ENCODE data around the gene TNNI2. TPM values are rescaled to one million over a fixed set of nuclear protein-coding genes. Genes with fewer than 3 reads are reported as not detected.

Gene TNNI2
- polyA plus RNA-seq, 1 donor from 2014 or later: 8.0 TPM

- Mint-ChIP-seq H3K36me3 (peaks cover 4% of the 10 kb centered on the region), H3K27ac (peak overlapping the region in 2 of 3 donors; percentile 5 to 95), H3K9me3 (no peaks in the 10 kb centered on the region), H3K27me3 (peaks cover 1% of the 10 kb centered on the region), H3K4me1 (peaks cover 16 to 30% (median 25%) of the 10 kb centered on the region in 3 donors), H3K4me3 (peak overlapping the region; percentile 96 to 100 (median 98))
Observed at GRCh38 chr11:1854949-1855885, 16.4 kb downstream of the TNNI2 start.

GRCh38 chr11:1855886-1856265 is 17.1 kb downstream of the TNNI2 start:
- peaks cover 4% of the 10 kb centered on the region for H3K36me3 Mint-ChIP-seq
- H3K27ac Mint-ChIP-seq: peak overlapping the region in 2 of 3 donors; percentile 81 to 95
- H3K9me3 Mint-ChIP-seq: no peaks in the 10 kb centered on the region
- peaks cover 10 to 26% (median 23%) of the 10 kb centered on the region in 3 donors for H3K4me1 Mint-ChIP-seq
- H3K27me3 Mint-ChIP-seq: peaks cover 1% of the 10 kb centered on the region
- peak overlapping the region; percentile 92 to 100 (median 98) for H3K4me3 Mint-ChIP-seq

- H3K36me3 Mint-ChIP-seq: peaks cover 4% of the 10 kb centered on the region
- peak overlapping the region in 2 of 3 donors; percentile 81 to 95 for H3K27ac Mint-ChIP-seq
- H3K4me1 Mint-ChIP-seq: peaks cover 6 to 21% (median 17%) of the 10 kb centered on the region in 3 donors
- H3K9me3 Mint-ChIP-seq: no peaks in the 10 kb centered on the region
- peak overlapping the region; percentile 21 to 96 (median 88) for H3K4me3 Mint-ChIP-seq
- peaks cover 1% of the 10 kb centered on the region for H3K27me3 Mint-ChIP-seq
Observed at GRCh38 chr11:1856306-1857005, 17.7 kb downstream of the TNNI2 start.

GRCh38 chr11:1857064-1857463 is 18.3 kb downstream of the TNNI2 start:
- Mint-ChIP-seq H3K36me3 (peaks cover 4% of the 10 kb centered on the region), H3K27ac (no peak overlapping the region), H3K4me3 (peak overlapping the region in 1 of 4 donors; percentile 39), H3K9me3 (no peaks in the 10 kb centered on the region), H3K27me3 (peaks cover 1% of the 10 kb centered on the region), H3K4me1 (peaks cover 6 to 19% (median 15%) of the 10 kb centered on the region in 3 donors)

GRCh38 chr11:1858154-1858553 is 19.4 kb downstream of the TNNI2 start:
- peak overlapping the region in 2 of 4 donors; percentile 55 to 65 for H3K4me3 Mint-ChIP-seq
- H3K27me3 Mint-ChIP-seq: no peaks in the 10 kb centered on the region
- H3K36me3 Mint-ChIP-seq: no peaks in the 10 kb centered on the region
- H3K9me3 Mint-ChIP-seq: no peaks in the 10 kb centered on the region
- H3K27ac Mint-ChIP-seq: peak overlapping the region in 1 of 3 donors; percentile 78
- peaks cover 0 to 14% (median 7%) of the 10 kb centered on the region in 3 donors for H3K4me1 Mint-ChIP-seq

- Mint-ChIP-seq H3K27me3 (no peaks in the 10 kb centered on the region), H3K27ac (peak overlapping the region in 1 of 3 donors; percentile 78), H3K36me3 (no peaks in the 10 kb centered on the region), H3K4me1 (peaks cover 0 to 15% (median 7%) of the 10 kb centered on the region in 3 donors), H3K9me3 (no peaks in the 10 kb centered on the region), H3K4me3 (no peak overlapping the region)
Observed at GRCh38 chr11:1858576-1858975, 19.8 kb downstream of the TNNI2 start.

- peak overlapping the region in 1 of 3 donors; percentile 78 for H3K27ac Mint-ChIP-seq
- no peaks in the 10 kb centered on the region for H3K36me3 Mint-ChIP-seq
- peaks cover 0 to 15% (median 7%) of the 10 kb centered on the region in 3 donors for H3K4me1 Mint-ChIP-seq
- no peaks in the 10 kb centered on the region for H3K27me3 Mint-ChIP-seq
- no peaks in the 10 kb centered on the region for H3K9me3 Mint-ChIP-seq
- peak overlapping the region in 2 of 4 donors; percentile 37 to 62 for H3K4me3 Mint-ChIP-seq
Observed at GRCh38 chr11:1859004-1859403, 20.2 kb downstream of the TNNI2 start.

- Mint-ChIP-seq H3K4me1 (peaks cover 0 to 15% (median 8%) of the 10 kb centered on the region in 3 donors), H3K4me3 (no peak overlapping the region), H3K9me3 (no peaks in the 10 kb centered on the region), H3K36me3 (no peaks in the 10 kb centered on the region), H3K27me3 (no peaks in the 10 kb centered on the region), H3K27ac (no peak overlapping the region)
Observed at GRCh38 chr11:1860108-1860507, 21.3 kb downstream of the TNNI2 start.

- no peaks in the 10 kb centered on the region for H3K9me3 Mint-ChIP-seq
- H3K4me3 Mint-ChIP-seq: no peak overlapping the region
- H3K27ac Mint-ChIP-seq: no peak overlapping the region
- H3K4me1 Mint-ChIP-seq: peaks cover 0 to 12% (median 9%) of the 10 kb centered on the region in 3 donors
- H3K36me3 Mint-ChIP-seq: no peaks in the 10 kb centered on the region
- no peaks in the 10 kb centered on the region for H3K27me3 Mint-ChIP-seq
Observed at GRCh38 chr11:1861435-1862411, 22.9 kb downstream of the TNNI2 start.

- H3K27ac Mint-ChIP-seq: no peak overlapping the region
- no peaks in the 10 kb centered on the region for H3K9me3 Mint-ChIP-seq
- no peaks in the 10 kb centered on the region for H3K36me3 Mint-ChIP-seq
- H3K4me3 Mint-ChIP-seq: peak overlapping the region in 1 of 4 donors; percentile 17
- no peaks in the 10 kb centered on the region for H3K27me3 Mint-ChIP-seq
- peaks cover 0 to 10% (median 7%) of the 10 kb centered on the region in 3 donors for H3K4me1 Mint-ChIP-seq
Observed at GRCh38 chr11:1862588-1863351, 24.0 kb downstream of the TNNI2 start.

GRCh38 chr11:1863352-1864216 is 24.8 kb downstream of the TNNI2 start:
- Mint-ChIP-seq H3K27me3 (no peaks in the 10 kb centered on the region), H3K4me3 (no peak overlapping the region), H3K4me1 (peaks cover 0 to 14% (median 11%) of the 10 kb centered on the region in 3 donors), H3K27ac (no peak overlapping the region), H3K36me3 (no peaks in the 10 kb centered on the region), H3K9me3 (no peaks in the 10 kb centered on the region)

GRCh38 chr11:1864231-1864630 is 25.4 kb downstream of the TNNI2 start:
- Mint-ChIP-seq H3K36me3 (no peaks in the 10 kb centered on the region), H3K9me3 (no peaks in the 10 kb centered on the region), H3K27ac (no peak overlapping the region), H3K4me3 (peak overlapping the region in 2 of 4 donors; percentile 14 to 54), H3K27me3 (no peaks in the 10 kb centered on the region), H3K4me1 (peaks cover 0 to 17% (median 16%) of the 10 kb centered on the region in 3 donors)

Measured in IgD-negative memory B cell (primary cell).